ENCODE data around the gene BDKRB1.

The BDKRB1 gene

GRCh38 chr14:96285667-96286066 is 29.7 kb downstream of the BDKRB1 start:
- no peak for DNase-seq

GRCh38 chr14:96286251-96286650 is 30.2 kb downstream of the BDKRB1 start:
- DNase-seq = no peak

- DNase-seq = no peak
Measured at GRCh38 chr14:96287856-96288255, 31.8 kb downstream of the BDKRB1 start.

- DNase-seq = no peak
Measured at GRCh38 chr14:96294246-96294645, 38.2 kb downstream of the BDKRB1 start.

GRCh38 chr14:96297000-96297399 is 41.0 kb downstream of the BDKRB1 start:
- no peak for DNase-seq

- DNase-seq = no peak
Measured at GRCh38 chr14:96297997-96298515, 42.0 kb downstream of the BDKRB1 start.

- DNase-seq = peak; percentile 31
Measured at GRCh38 chr14:96299441-96299840, 43.4 kb downstream of the BDKRB1 start.

- no peak for DNase-seq
Measured at GRCh38 chr14:96303981-96304380, 48.0 kb downstream of the BDKRB1 start.

GRCh38 chr14:96304956-96305355 is 48.9 kb downstream of the BDKRB1 start:
- DNase-seq = no peak

- no peak for DNase-seq
Measured at GRCh38 chr14:96307434-96307833, 51.4 kb downstream of the BDKRB1 start.

- no peak for DNase-seq
Measured at GRCh38 chr14:96309133-96309895, 53.3 kb downstream of the BDKRB1 start.

GRCh38 chr14:96309896-96310330 is 53.9 kb downstream of the BDKRB1 start:
- no peak for DNase-seq

GRCh38 chr14:96310906-96311305 is 54.9 kb downstream of the BDKRB1 start:
- DNase-seq = no peak
